Stimulated activated CD8-positive, alpha-beta memory T cell treated with anti-CD3 and anti-CD28 coated beads, Interleukin-12 subunit alpha, Interleukin-12 subunit beta, amount 100 ng/mL, for 1 hour (primary cell): ENCODE results near the gene VSTM5.

ENCODE experiments used
- DNase-seq: peaks from one replicate; pipeline ENCODE4 v3.0.0-alpha.2; 2020; ENCODE audit warnings: low read depth

The VSTM5 gene

GRCh38 chr11:93842034-93842433 is 8.4 kb downstream of the VSTM5 start:
- DNase-seq, result no peak

GRCh38 chr11:93841446-93841845 is 9.0 kb downstream of the VSTM5 start:
- DNase-seq, result no peak

- no peak for DNase-seq
Observed at GRCh38 chr11:93840981-93841380, 9.4 kb downstream of the VSTM5 start.

GRCh38 chr11:93840180-93840579 is 10.2 kb downstream of the VSTM5 start:
- DNase-seq, result no peak

- no peak for DNase-seq
Observed at GRCh38 chr11:93838967-93839366, 11.5 kb downstream of the VSTM5 start.

- DNase-seq, result no peak
Observed at GRCh38 chr11:93832780-93833179, 17.6 kb downstream of the VSTM5 start.

GRCh38 chr11:93831343-93832127 is 18.9 kb downstream of the VSTM5 start:
- no peak for DNase-seq

GRCh38 chr11:93829598-93829997 is 20.8 kb downstream of the VSTM5 start:
- DNase-seq, result no peak

- no peak for DNase-seq
Observed at GRCh38 chr11:93827363-93827762, 23.1 kb downstream of the VSTM5 start.

GRCh38 chr11:93823210-93823609 is 27.2 kb downstream of the VSTM5 start:
- DNase-seq, result no peak

GRCh38 chr11:93822359-93822758 is 28.1 kb downstream of the VSTM5 start:
- no peak for DNase-seq

GRCh38 chr11:93821617-93822016 is 28.8 kb downstream of the VSTM5 start:
- DNase-seq, result no peak

- no peak for DNase-seq
Observed at GRCh38 chr11:93820847-93821246, 29.6 kb downstream of the VSTM5 start.

GRCh38 chr11:93819966-93820695 is 30.3 kb downstream of the VSTM5 start:
- no peak for DNase-seq

GRCh38 chr11:93817426-93818348 is 32.7 kb downstream of the VSTM5 start:
- no peak for DNase-seq

GRCh38 chr11:93814966-93815633 is 35.3 kb downstream of the VSTM5 start:
- DNase-seq, result no peak

- no peak for DNase-seq
Observed at GRCh38 chr11:93813974-93814373, 36.4 kb downstream of the VSTM5 start.

GRCh38 chr11:93807980-93808379 is 42.4 kb downstream of the VSTM5 start:
- no peak for DNase-seq

GRCh38 chr11:93804879-93805278 is 45.5 kb downstream of the VSTM5 start:
- DNase-seq, result no peak

- DNase-seq, result no peak
Observed at GRCh38 chr11:93801366-93801765, 49.1 kb downstream of the VSTM5 start.

- no peak for DNase-seq
Observed at GRCh38 chr11:93796441-93797231, 53.8 kb downstream of the VSTM5 start.
